Activated CD4-positive, CD25-positive, alpha-beta regulatory T cell treated with anti-CD3 and anti-CD28 coated beads, Interleukin-2, amount 50 U/mL, for 72 hours (primary cell): Measurements from ENCODE around the gene APOC1.
A peak's percentile ranks its signal among the peaks of the same experiment; 100 is the strongest.
"Not testable (repeated sequence)": the region's sequence is repeated elsewhere in the genome, so short reads cannot be mapped to it uniquely, and the experiment has no call there.

Experiments
- DNase-seq: peaks from one replicate; pipeline ENCODE4 v3.0.0; 2021

Gene APOC1

DNA sequence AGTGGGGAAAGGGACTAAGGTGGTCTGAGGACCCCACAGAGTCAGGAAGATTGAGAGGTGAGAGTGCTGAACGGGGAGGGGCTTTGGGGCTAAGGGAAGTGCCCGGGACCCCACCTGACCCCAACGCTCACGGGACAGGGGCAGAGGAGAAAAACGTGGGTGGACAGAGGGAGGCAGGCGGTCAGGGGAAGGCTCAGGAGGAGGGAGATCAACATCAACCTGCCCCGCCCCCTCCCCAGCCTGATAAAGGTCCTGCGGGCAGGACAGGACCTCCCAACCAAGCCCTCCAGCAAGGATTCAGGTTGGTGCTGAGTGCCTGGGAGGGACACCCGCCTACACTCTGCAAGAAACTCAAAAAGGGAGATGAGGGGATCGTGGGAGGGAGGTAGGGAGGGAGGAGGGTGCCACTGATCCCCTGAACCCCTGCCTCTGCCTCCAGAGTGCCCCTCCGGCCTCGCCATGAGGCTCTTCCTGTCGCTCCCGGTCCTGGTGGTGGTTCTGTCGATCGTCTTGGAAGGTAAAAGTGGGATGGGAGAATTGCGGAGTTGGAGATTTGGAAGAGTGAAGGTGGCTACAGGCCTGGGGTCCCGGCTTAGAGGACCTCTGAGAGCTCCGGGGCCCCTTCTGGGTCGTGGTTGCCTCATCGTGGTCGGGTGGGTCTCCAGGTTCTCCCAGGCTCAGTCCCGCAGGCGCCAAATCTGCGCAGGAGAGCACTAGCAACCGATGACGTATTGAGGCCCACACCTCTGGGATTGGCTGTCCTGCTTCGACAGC, at the start of gene APOC1:
TSS of gene APOC1 (plus strand) at position 176 of the 774 bp plus-strand sequence. CDS start at position 460, 284 bp downstream.
- peak; percentile 75 for DNase-seq

DNA sequence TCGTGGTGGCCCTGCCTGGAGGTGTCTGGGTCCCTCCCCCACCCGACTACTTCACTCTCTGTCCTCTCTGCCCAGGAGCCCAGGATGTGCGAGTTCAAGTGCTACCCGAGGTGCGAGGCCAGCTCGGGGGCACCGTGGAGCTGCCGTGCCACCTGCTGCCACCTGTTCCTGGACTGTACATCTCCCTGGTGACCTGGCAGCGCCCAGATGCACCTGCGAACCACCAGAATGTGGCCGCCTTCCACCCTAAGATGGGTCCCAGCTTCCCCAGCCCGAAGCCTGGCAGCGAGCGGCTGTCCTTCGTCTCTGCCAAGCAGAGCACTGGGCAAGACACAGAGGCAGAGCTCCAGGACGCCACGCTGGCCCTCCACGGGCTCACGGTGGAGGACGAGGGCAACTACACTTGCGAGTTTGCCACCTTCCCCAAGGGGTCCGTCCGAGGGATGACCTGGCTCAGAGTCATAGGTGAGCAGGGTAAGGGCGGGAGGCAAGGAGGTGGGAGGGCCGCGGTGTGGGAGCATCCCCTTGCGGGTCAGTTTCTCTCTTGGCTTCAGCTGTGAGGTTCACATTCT, 49.1 kb upstream of the APOC1 start:
- no peak for DNase-seq

DNA sequence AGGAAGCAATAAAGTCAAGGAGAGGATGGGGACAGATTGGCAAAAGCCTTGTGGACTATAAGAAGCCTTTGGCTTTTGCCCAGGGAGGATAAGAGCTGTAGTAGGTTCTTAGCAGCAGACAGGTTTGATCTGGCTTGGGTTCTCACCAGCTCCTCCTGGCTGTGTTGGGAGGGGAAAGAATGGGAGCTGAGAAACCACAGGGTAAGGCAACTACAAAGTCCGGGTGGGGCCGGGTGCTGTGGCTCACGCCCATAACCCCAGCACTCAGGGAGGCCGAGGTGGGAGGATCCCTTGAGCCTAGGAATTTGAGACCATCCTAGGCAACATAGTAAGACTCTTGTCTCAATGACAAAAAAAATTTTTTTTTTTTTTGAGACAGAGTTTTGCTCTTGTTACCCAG, 47.7 kb upstream of the APOC1 start:
- no peak for DNase-seq

DNA sequence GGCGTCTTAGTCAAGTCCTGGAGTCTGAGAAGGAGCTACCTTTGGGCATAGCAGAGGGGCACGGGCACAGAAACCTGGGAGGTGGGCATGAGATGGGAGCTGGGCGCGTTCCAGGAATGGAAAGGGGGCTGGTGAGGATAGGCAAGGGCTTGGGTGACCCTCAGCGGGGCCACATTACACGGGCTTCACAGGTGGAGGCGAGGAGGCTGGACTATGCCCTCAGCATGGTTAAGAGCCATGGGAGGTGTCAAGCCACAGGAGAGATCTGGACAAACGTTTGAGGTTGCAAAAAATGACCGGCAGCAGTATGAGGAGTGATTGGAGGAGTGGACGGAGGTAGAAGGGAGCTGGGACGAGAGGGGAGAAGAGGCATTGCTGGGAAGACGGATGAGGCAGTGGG, 46.8 kb upstream of the APOC1 start:
- DNase-seq: no peak

DNA sequence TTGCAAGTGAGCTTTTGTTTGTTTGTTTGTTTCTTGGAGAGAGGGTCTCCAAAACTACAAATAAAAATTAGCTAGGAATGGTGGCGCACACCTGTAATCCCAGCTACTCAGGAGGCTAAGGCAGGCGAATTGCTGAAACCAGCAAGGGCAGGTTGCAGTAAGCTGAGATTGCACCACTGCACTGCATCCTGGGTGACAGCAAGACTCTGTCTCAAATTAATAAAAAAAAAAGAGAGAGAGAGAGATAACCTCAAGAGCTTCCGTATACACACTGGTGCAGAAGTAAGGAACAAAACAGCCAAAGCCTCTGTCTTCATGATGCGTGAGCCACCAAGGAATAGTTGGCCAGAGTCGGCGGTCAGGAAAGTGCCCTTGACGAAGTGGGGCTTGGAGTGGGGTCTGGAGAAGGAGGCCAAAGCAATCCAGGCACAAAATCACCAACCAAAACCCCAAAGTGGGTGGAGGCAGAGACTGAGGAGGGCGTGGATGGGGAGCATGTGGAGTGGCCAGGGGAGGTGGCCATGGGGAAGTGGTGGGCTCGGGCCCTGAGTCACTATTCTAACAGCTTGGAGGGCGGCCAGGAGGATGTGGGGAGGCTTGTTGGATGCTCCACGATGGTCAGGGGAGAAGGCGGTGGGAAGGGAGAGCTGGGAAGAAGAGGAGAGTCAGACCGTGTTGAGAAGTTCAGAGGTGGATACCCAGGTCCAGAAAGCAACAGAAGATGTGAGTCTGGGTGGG, 44.5 kb upstream of the APOC1 start:
- DNase-seq: no peak

DNA sequence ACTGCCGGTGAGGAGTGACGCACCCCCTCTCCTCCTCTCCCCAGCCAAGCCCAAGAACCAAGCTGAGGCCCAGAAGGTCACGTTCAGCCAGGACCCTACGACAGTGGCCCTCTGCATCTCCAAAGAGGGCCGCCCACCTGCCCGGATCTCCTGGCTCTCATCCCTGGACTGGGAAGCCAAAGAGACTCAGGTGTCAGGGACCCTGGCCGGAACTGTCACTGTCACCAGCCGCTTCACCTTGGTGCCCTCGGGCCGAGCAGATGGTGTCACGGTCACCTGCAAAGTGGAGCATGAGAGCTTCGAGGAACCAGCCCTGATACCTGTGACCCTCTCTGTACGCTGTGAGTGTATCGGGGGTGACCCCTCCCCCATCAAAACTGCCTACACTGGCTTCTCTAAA, 42.6 kb upstream of the APOC1 start:
- no peak for DNase-seq

DNA sequence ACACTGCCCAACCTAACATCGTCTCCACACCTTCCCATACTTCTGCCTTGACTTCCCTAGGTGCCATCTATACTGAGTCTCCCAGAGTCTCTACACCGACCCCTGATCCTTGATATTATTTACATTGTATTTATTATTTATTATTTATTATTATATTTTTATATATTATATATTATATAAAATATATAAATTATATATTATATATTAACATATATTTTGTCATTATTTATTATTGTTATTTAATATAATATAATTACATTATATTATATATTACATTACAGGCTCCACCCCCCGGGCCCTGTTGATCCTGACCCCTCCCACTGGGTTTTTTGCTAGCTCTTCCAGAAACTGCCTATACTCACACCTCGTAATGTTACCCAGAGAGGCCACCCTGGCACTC, 41.7 kb upstream of the APOC1 start:
- no peak for DNase-seq

DNA sequence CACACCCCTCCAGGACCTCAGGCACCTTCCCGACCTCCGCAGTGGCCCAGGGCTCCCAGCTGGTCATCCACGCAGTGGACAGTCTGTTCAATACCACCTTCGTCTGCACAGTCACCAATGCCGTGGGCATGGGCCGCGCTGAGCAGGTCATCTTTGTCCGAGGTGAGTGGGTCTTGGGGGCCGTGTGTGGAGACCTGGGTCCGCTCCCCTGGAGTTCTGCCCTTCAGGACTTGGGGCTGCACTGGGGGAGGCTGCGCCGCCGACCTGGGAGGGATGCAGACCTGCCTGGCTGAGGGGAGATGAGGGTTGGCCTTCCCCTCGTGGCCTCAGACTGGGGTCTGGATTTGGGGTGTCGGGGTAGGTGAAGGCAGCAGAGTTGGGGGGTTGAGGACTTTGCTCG, 40.1 kb upstream of the APOC1 start:
- DNase-seq: no peak

DNA sequence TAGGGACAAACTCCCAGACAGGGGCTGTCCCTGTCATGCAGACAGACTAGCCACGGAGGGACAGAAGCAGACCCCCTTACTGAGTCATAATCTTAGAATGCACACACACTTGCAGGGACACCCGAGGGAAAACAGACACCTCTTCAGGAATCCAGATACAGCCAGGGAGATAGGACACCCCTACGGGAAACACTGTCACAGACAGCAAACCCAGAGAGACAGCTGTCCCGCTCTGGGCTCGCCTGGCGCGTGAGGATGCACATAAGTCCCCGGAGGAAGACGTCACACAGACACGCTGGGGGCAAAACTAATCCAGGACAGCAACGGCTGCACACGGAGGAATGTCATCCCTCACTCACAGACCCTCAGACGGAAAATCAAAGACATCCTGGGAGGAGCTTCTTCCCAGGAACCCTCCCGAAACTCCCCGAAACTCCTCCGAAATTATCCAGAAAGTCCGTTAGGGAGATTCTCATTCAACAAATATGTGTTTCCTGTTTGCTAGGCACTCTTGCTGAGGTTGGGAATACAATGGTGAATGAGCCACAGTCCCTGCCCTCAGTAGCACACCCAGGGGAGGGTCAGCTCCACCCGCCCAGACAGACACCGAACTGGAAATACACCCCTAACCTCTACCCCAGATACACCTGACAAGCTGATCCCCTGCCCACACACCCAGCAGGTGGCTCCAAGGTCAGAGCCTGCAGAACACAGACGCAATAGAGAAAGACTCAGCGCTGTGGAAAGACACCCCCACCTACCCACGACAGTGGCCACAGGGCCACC, 38.5 kb upstream of the APOC1 start:
- no peak for DNase-seq

DNA sequence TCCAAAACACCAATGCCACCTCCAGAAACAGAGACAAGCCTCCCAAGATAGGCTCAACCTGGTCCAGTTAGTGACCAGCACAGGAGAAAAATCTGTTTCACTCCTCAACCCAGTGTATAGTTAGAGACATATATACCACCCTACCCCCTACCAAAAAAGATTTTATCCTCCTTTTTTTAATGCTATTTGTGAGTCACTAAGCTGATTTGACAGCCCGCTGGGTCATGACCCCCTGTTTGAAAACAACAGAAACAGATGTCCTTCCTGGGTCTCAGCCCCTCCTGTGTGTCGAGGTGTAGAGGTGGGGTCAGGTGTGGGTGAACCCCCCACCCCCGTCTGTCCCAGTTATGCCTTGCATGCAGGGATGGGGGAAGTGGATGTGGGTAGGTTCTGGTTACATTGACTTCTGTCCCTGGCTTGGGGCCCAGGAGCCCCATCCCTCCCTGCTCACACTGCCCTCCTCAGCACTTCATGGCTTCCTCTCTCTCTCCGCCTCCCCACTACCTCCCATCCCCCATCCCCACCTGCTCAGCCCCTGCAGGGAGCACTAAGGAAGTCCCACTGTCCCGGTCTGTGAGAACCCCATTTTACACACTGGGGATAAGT, 37.4 kb upstream of the APOC1 start:
- DNase-seq: no peak

DNA sequence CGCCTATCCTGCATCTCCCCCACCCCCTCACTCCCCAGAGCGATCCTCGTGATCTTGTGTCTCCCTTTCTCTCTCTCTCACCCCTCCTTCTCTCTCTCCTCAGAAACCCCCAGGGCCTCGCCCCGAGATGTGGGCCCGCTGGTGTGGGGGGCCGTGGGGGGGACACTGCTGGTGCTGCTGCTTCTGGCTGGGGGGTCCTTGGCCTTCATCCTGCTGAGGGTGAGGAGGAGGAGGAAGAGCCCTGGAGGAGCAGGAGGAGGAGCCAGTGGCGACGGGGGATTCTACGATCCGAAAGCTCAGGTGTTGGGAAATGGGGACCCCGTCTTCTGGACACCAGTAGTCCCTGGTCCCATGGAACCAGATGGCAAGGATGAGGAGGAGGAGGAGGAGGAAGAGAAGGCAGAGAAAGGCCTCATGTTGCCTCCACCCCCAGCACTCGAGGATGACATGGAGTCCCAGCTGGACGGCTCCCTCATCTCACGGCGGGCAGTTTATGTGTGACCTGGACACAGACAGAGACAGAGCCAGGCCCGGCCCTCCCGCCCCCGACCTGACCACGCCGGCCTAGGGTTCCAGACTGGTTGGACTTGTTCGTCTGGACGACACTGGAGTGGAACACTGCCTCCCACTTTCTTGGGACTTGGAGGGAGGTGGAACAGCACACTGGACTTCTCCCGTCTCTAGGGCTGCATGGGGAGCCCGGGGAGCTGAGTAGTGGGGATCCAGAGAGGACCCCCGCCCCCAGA, 36.1 kb upstream of the APOC1 start:
- DNase-seq: no peak

DNA sequence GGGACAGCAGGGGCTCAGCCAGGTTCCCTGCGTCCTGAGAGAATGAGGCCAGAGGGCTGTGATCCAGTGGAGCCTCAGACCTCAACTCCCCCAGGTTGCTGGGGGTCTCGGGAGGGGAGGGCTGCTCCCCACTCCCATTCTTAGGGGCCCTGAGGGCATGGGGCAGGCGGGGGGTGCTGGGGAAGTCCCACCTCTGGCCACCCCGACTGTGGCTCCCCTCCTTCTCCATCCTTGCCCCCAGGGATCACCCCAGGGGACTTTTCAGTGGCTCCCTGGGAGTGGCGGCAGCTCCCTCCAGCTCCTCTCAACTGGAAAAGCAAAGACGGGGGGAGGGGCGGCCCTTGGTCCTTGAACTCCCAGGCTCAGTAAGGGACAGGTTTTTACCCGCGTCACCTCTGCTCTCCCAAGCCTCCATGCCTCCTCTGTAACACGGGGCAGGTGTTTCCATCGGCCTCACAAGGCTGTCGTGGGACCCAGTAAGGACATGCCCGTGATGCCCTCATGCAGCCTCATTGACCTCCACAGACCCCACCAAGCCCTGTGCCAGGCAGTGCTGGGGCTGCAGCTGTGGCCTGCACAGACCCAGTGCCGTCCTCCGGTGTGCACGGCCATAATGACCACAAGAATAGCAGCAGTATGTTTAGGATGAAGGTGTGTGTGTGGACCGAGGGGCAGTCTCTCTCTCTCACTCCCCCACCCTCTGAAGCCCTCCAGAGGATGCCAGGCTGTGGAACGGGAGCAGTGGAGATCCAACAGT, 34.9 kb upstream of the APOC1 start:
- no peak for DNase-seq

DNA sequence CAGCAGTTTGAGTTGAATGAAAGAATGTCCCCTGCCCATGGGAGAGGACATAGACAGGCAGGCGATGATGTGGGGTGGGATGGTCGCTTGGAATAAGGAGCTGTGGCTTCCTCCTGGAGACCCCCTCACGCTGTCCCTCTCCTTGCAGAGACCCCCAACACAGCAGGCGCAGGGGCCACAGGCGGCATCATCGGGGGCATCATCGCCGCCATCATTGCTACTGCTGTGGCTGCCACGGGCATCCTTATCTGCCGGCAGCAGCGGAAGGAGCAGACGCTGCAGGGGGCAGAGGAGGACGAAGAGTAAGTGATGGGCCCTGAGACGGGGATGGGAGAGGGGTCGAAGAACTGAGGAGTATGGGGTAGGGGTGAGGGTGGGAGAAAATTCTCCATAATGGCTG, 32.3 kb upstream of the APOC1 start:
- no peak for DNase-seq

DNA sequence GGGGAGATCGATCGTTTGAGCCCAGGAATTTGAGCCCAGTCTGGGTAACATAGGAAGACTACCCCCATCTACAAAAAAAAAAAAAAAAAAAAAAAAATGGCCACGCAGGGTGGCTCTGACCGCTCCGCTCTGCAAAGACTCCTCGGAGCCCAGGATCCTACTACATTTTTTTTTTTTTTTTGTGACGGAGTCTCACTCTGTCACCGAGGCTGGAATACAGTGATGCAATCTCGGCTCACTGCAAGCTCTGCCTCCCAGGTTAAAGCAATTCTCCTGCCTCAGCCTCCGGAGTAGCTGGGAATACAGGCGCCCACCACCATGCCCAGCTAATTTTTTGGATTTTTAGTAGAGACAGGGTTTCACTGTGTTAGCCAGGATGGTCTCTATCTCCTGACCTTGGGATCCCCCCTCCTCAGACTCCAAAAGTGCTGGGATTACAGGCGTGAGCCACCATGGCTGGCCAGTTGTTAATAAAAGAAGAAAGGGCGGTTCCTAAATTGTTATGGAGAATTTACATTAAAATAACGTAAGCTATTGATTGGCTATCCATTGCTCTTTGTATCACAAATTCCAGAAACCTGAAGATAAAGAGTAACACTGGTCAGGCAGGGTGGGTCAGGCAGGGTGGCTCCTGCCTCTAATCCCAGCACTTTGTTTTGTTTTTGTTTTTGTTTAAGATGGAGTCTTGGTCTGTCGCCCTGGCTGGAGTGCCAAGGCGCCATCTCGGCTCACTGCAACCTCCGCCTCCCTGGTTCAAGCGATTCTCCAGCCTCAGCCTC, 31.6 kb upstream of the APOC1 start:
- DNase-seq: not testable (repeated sequence)

DNA sequence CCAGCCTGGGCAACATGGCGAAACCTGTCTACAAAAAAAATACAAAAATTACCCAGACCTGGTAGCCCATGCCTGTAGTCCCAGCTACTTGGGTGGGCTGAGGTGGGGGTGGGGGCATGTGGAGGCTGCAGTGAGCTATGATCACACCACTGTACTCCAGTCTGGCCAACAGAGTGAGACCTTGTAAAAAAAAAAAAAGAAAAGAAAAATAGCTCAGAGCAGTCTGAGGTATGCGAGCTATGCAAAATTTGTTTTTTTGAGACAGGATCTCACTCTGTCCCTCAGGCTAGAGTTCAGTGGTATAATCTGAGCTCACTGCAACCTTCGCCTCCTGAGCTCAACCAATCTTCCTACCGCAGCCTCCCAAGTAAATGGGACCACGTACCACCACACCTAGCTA, 30.5 kb upstream of the APOC1 start:
- DNase-seq: no peak

DNA sequence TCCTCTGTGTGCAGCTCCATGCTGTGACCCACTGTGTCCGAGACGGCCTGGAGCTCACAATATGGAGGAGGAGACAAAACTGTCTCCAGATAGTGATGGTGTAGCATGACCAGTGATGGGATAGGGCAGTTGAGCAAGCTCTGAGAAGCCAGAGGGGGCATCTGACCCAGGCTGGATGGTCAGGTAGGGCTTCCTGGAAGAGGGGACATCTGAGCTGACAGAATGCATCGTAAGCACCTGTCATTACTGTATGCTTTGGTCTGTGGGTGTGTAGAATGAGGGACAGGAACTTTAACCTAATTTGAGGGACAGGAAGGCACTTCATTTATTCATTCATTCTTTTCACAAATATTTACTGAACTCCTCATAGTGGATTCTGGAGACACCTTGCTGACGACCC, 29.8 kb upstream of the APOC1 start:
- no peak for DNase-seq

DNA sequence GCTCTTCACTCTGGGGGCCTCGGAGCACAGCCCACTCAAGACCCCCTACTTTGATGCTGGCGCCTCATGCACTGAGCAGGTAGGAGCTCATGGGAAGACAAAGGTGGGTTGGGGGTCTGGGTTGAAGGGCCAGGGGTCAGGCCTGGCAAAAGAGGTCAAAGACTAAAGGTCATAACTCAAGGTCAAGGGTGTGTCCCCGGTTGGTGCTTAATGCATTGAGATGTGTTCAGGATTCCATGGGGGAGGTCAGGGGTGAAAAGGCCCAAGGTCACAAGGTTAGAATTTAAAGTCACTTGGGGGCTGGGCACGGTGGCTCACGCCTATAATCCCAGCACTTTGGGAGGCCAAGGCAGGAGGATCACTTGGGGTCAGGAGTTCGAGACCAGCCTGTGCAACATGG, 28.3 kb upstream of the APOC1 start:
- DNase-seq: no peak

DNA sequence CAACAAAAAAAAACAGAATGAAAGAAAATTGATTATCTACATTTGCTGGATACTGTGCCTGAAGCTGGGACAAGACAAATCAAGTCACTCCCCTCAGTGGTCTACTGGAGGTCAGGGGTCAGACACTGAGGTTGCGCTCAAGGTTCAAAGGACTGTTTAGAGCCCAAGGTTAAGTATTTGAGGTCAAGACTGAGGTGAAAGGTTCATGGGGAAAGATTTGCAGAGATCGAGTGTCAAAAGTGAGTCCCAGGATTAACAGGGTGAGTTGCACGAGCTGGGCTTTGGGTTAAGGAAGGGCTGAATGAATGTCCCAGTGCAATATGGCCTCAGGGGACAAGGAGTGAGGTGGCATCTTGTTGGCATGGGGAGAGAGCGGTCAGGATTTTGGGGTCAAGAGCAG, 26.8 kb upstream of the APOC1 start:
- DNase-seq: no peak

DNA sequence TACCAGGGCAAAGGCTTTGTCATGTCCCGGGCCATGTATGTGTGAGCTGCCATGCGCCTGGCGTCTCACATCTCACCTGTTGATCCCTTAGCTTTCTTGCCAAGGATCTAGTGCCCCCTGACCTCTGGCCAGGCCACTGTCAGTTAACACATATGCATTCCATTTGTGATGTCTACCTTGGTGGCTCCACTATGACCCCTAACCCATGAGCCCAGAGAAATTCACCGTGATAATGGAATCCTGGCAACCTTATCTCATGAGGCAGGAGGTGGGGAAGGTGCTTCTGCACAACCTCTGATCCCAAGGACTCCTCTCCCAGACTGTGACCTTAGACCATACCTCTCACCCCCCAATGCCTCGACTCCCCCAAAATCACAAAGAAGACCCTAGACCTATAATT, 26.1 kb upstream of the APOC1 start:
- not testable (repeated sequence) for DNase-seq

DNA sequence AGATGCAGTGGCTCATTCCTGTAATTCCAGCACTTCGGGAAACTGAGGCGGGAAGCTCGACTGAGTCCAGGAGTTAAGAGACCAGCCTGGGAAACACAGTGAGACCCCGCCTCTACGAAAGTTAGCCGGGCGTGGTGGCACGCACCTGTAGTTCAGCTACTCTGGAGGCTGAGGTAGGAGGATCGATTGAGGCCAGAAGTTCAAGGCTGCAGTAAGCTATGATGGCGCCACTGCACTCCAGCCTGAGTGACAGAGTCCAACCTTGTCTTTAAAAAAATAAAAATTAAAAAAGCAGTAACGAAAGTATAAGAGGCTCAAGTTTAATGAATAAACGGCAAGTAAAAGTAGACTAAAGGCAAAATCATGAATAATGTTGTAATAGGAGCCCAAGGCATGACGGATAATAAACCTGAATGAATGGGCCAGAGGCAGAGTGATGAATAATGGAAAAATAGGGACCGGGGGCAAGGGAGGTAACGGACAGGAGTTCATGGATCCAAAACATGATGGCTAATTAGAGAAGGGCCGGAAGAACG, 24.5 kb upstream of the APOC1 start:
- no peak for DNase-seq
